KMS-11 (cell line): Measurements from ENCODE around the gene OR1K1.
"Not testable (repeated sequence)": the region's sequence is repeated elsewhere in the genome, so short reads cannot be mapped to it uniquely, and the experiment has no call there.

Experiments used
- H2AFZ ChIP-seq: fragments of 200-600 bp; sonication (generic); 2 replicates; pipeline ENCODE4 v1.6.1; 2016; ENCODE audit warnings: antibody characterized with exemption, mixed run types, low read depth
- H3K27ac ChIP-seq: fragments of 200-600 bp; sonication (generic); 2 replicates; pipeline ENCODE4 v1.6.1; 2016; ENCODE audit warnings: mild to moderate bottlenecking, mixed run types
- H3K27me3 ChIP-seq: fragments of 200-600 bp; sonication (generic); 2 replicates; pipeline ENCODE4 v1.6.1; 2017; ENCODE audit warnings: mild to moderate bottlenecking, low read depth, mixed run types, moderate library complexity; ENCODE audit not compliant: insufficient read depth
- H3K36me3 ChIP-seq: fragments of 200-600 bp; sonication (generic); 2 replicates; pipeline ENCODE4 v1.6.1; 2017; ENCODE audit warnings: mild to moderate bottlenecking, mixed run types; ENCODE audit not compliant: insufficient read depth
- H3K4me1 ChIP-seq: fragments of 200-600 bp; sonication (generic); 2 replicates; pipeline ENCODE4 v1.6.1; 2016; ENCODE audit warnings: mild to moderate bottlenecking, low read depth, mixed run types; ENCODE audit not compliant: poor library complexity, severe bottlenecking
- H3K4me2 ChIP-seq: fragments of 200-600 bp; sonication (generic); 2 replicates; pipeline ENCODE4 v1.7.0; 2016; ENCODE audit warnings: mild to moderate bottlenecking, mixed run types
- H3K4me3 ChIP-seq: fragments of 200-600 bp; sonication (generic); IDR thresholded peaks from 2 replicates; pipeline ENCODE4 v1.6.1; 2017; ENCODE audit warnings: low read depth, low read length, mixed read lengths; ENCODE audit not compliant: insufficient read depth
- H3K79me2 ChIP-seq: fragments of 200-600 bp; sonication (generic); 2 replicates; pipeline ENCODE4 v1.6.1; 2016; ENCODE audit warnings: low read depth, mixed run types; ENCODE audit not compliant: insufficient read depth
- H3K9ac ChIP-seq: fragments of 200-600 bp; sonication (generic); 2 replicates; pipeline ENCODE4 v1.6.1; 2016; ENCODE audit warnings: mild to moderate bottlenecking, mixed run types
- H4K20me1 ChIP-seq: fragments of 200-600 bp; sonication (generic); 2 replicates; pipeline ENCODE4 v1.6.1; 2016; ENCODE audit warnings: mild to moderate bottlenecking, mixed run types; ENCODE audit not compliant: insufficient read depth
- CTCF ChIP-seq: fragments of 200-600 bp; sonication (generic); conservative IDR thresholded peaks from 2 replicates; pipeline ENCODE4 v1.6.1; 2017; ENCODE audit warnings: low read depth, mild to moderate bottlenecking, antibody characterized with exemption, low read length, moderate library complexity, mixed read lengths

The OR1K1 gene

GRCh38 chr9:122808141-122808540, 8.2 kb downstream of the OR1K1 start:
- Histone ChIP-seq H3K4me1 (no peaks in the 10 kb centered on the region), H2AFZ (no peak overlapping the region), H3K27me3 (no peaks in the 10 kb centered on the region), H3K36me3 (no peaks in the 10 kb centered on the region), H3K27ac (no peak overlapping the region), H3K4me3 (no peak overlapping the region), H3K9ac (no peak overlapping the region), H3K4me2 (no peak overlapping the region), H3K79me2 (no peaks in the 10 kb centered on the region), H4K20me1 (no peaks in the 10 kb centered on the region)
- no peak for TF ChIP-seq CTCF

GRCh38 chr9:122809261-122809660, 9.3 kb downstream of the OR1K1 start:
- not testable (repeated sequence) for H2AFZ ChIP-seq, H3K27ac ChIP-seq, H3K27me3 ChIP-seq, H3K4me3 ChIP-seq, H3K9ac ChIP-seq, H3K79me2 ChIP-seq, H3K4me2 ChIP-seq, H4K20me1 ChIP-seq, H3K4me1 ChIP-seq, H3K36me3 ChIP-seq

GRCh38 chr9:122810306-122810946, 10.5 kb downstream of the OR1K1 start:
- H3K4me3 ChIP-seq, result no peak overlapping the region
- no peak overlapping the region for H3K4me2 ChIP-seq
- no peaks in the 10 kb centered on the region for H3K36me3 ChIP-seq
- H3K79me2 ChIP-seq, result no peaks in the 10 kb centered on the region
- no peak overlapping the region for H3K9ac ChIP-seq
- TF ChIP-seq CTCF, result peak; percentile 97
- no peaks in the 10 kb centered on the region for H3K27me3 ChIP-seq
- H3K27ac ChIP-seq, result no peak overlapping the region
- no peak overlapping the region for H2AFZ ChIP-seq
- no peaks in the 10 kb centered on the region for H3K4me1 ChIP-seq
- H4K20me1 ChIP-seq, result no peaks in the 10 kb centered on the region

- Histone ChIP-seq H3K4me2 (no peak overlapping the region), H2AFZ (no peak overlapping the region), H3K36me3 (no peaks in the 10 kb centered on the region), H3K9ac (no peak overlapping the region), H3K4me3 (no peak overlapping the region), H3K79me2 (no peaks in the 10 kb centered on the region), H3K27me3 (no peaks in the 10 kb centered on the region), H3K4me1 (no peaks in the 10 kb centered on the region), H4K20me1 (no peaks in the 10 kb centered on the region), H3K27ac (no peak overlapping the region)
- TF ChIP-seq CTCF, result no peak
Observed at GRCh38 chr9:122812736-122813135, 12.8 kb downstream of the OR1K1 start.

GRCh38 chr9:122814545-122814944, 14.6 kb downstream of the OR1K1 start:
- Histone ChIP-seq H3K36me3 (no peaks in the 10 kb centered on the region), H3K4me3 (no peak overlapping the region), H2AFZ (no peak overlapping the region), H3K4me2 (no peak overlapping the region), H3K9ac (no peak overlapping the region), H3K79me2 (no peaks in the 10 kb centered on the region), H3K27ac (no peak overlapping the region), H3K4me1 (no peaks in the 10 kb centered on the region), H4K20me1 (no peaks in the 10 kb centered on the region), H3K27me3 (no peaks in the 10 kb centered on the region)
- no peak for TF ChIP-seq CTCF
